ENCODE data around the gene LRP6.

- TF ChIP-seq BACH2 (CRISPR knock-in tag; IDR thresholded peaks at IDR 0.05; ENCODE audit: borderline replicate concordance) (no peak), ZNF8 (CRISPR knock-in tag; IDR thresholded peaks at IDR 0.05) (no peak), GLIS3 (CRISPR knock-in tag; IDR thresholded peaks at IDR 0.05) (no peak), OSR1 (CRISPR knock-in tag; IDR thresholded peaks at IDR 0.05) (no peak), ZFP3 (CRISPR knock-in tag; IDR thresholded peaks at IDR 0.05) (no peak), TOX (CRISPR knock-in tag; IDR thresholded peaks at IDR 0.05; ENCODE audit: borderline replicate concordance) (no peak), ZFP30 (CRISPR knock-in tag; IDR thresholded peaks at IDR 0.05) (no peak), ZNF565 (CRISPR knock-in tag; conservative IDR thresholded peaks at IDR 0.05; ENCODE audit: low read depth) (no peak), ZNF70 (CRISPR knock-in tag; IDR thresholded peaks at IDR 0.05) (no peak), TCF4 (CRISPR knock-in tag; IDR thresholded peaks at IDR 0.05; ENCODE audit: borderline replicate concordance) (no peak)
- TF ChIP-seq, protein P1, sequence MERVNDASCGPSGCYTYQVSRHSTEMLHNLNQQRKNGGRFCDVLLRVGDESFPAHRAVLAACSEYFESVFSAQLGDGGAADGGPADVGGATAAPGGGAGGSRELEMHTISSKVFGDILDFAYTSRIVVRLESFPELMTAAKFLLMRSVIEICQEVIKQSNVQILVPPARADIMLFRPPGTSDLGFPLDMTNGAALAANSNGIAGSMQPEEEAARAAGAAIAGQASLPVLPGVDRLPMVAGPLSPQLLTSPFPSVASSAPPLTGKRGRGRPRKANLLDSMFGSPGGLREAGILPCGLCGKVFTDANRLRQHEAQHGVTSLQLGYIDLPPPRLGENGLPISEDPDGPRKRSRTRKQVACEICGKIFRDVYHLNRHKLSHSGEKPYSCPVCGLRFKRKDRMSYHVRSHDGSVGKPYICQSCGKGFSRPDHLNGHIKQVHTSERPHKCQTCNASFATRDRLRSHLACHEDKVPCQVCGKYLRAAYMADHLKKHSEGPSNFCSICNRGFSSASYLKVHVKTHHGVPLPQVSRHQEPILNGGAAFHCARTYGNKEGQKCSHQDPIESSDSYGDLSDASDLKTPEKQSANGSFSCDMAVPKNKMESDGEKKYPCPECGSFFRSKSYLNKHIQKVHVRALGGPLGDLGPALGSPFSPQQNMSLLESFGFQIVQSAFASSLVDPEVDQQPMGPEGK (CRISPR knock-in tag; IDR thresholded peaks at IDR 0.05; ENCODE audit: borderline replicate concordance), result no peak
- TF ChIP-seq, protein P2, sequence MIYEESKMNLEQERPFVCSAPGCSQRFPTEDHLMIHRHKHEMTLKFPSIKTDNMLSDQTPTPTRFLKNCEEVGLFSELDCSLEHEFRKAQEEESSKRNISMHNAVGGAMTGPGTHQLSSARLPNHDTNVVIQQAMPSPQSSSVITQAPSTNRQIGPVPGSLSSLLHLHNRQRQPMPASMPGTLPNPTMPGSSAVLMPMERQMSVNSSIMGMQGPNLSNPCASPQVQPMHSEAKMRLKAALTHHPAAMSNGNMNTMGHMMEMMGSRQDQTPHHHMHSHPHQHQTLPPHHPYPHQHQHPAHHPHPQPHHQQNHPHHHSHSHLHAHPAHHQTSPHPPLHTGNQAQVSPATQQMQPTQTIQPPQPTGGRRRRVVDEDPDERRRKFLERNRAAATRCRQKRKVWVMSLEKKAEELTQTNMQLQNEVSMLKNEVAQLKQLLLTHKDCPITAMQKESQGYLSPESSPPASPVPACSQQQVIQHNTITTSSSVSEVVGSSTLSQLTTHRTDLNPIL (CRISPR knock-in tag; IDR thresholded peaks at IDR 0.05; ENCODE audit: low read depth), result no peak
- TF ChIP-seq, protein P3, sequence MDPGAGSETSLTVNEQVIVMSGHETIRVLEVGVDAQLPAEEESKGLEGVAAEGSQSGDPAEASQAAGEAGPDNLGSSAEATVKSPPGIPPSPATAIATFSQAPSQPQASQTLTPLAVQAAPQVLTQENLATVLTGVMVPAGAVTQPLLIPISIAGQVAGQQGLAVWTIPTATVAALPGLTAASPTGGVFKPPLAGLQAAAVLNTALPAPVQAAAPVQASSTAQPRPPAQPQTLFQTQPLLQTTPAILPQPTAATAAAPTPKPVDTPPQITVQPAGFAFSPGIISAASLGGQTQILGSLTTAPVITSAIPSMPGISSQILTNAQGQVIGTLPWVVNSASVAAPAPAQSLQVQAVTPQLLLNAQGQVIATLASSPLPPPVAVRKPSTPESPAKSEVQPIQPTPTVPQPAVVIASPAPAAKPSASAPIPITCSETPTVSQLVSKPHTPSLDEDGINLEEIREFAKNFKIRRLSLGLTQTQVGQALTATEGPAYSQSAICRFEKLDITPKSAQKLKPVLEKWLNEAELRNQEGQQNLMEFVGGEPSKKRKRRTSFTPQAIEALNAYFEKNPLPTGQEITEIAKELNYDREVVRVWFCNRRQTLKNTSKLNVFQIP (CRISPR knock-in tag; IDR thresholded peaks at IDR 0.05; ENCODE audit: borderline replicate concordance, low read depth), result no peak
Measured at GRCh38 chr12:12214635-12215131, 52.2 kb downstream of the LRP6 start.

Measured in SK-N-SH treated with all-trans-retinoic acid at 6 μM for 48 hours (cell line).